ENCODE results near the gene PAIP1.
A peak's percentile ranks its signal among the peaks of the same experiment; 100 is the strongest.
"Not testable (repeated sequence)": the region's sequence is repeated elsewhere in the genome, so short reads cannot be mapped to it uniquely, and the experiment has no call there.

Gene PAIP1

GRCh38 chr5:43601454-43602260 is 44.8 kb upstream of the PAIP1 start:
- no peak for TF ChIP-seq CTCF (IDR thresholded peaks at IDR 0.05; ENCODE audit: low read depth, low read length)
- H3K4me1 ChIP-seq: no peaks in the 10 kb centered on the region; the same call in 1 of the 2 replicates
- H3K36me3 ChIP-seq: no peaks in the 10 kb centered on the region
- peak overlapping the region; percentile 84 for H3K4me3 ChIP-seq (ENCODE audit: low read depth, low read length)
- H3K9me3 ChIP-seq: no peaks in the 10 kb centered on the region
- no peak for DNase-seq
- H3K27me3 ChIP-seq: no peaks in the 10 kb centered on the region

GRCh38 chr5:43598927-43599326 is 42.0 kb upstream of the PAIP1 start:
- H3K36me3 ChIP-seq; H3K4me3 ChIP-seq (ENCODE audit: low read depth, low read length); DNase-seq; H3K27me3 ChIP-seq; H3K4me1 ChIP-seq; H3K9me3 ChIP-seq: not testable (repeated sequence)

- no peak overlapping the region for H3K4me3 ChIP-seq (ENCODE audit: low read depth, low read length)
Observed at GRCh38 chr5:43592363-43592762, 35.5 kb upstream of the PAIP1 start.

GRCh38 chr5:43590700-43591099 is 33.8 kb upstream of the PAIP1 start:
- DNase-seq: no peak
- no peaks in the 10 kb centered on the region for H3K9me3 ChIP-seq

More at GRCh38 chr5:43592363-43592762, 35.5 kb upstream of the PAIP1 start:
- H3K27me3 ChIP-seq: no peaks in the 10 kb centered on the region
- no peak for DNase-seq
- H3K9me3 ChIP-seq: no peaks in the 10 kb centered on the region
- TF ChIP-seq CTCF (IDR thresholded peaks at IDR 0.05; ENCODE audit: low read depth, low read length): no peak
- no peaks in the 10 kb centered on the region for H3K4me1 ChIP-seq
- no peaks in the 10 kb centered on the region for H3K36me3 ChIP-seq

GRCh38 chr5:43589310-43589709 is 32.4 kb upstream of the PAIP1 start:
- H3K4me1 ChIP-seq: no peaks in the 10 kb centered on the region; the same call in 1 of the 2 replicates
- no peak for DNase-seq
- no peaks in the 10 kb centered on the region for H3K36me3 ChIP-seq
- no peaks in the 10 kb centered on the region for H3K27me3 ChIP-seq
- TF ChIP-seq CTCF (IDR thresholded peaks at IDR 0.05; ENCODE audit: low read depth, low read length): no peak
- H3K4me3 ChIP-seq (ENCODE audit: low read depth, low read length): no peak overlapping the region
- H3K9me3 ChIP-seq: no peaks in the 10 kb centered on the region

More at GRCh38 chr5:43590700-43591099, 33.8 kb upstream of the PAIP1 start:
- Histone ChIP-seq H3K4me3 (ENCODE audit: low read depth, low read length) (no peak overlapping the region), H3K36me3 (no peaks in the 10 kb centered on the region), H3K27me3 (no peaks in the 10 kb centered on the region), H3K4me1 (no peaks in the 10 kb centered on the region)
- no peak for TF ChIP-seq CTCF (IDR thresholded peaks at IDR 0.05; ENCODE audit: low read depth, low read length)

- TF ChIP-seq CTCF (IDR thresholded peaks at IDR 0.05; ENCODE audit: low read depth, low read length): no peak
- DNase-seq: no peak
- Histone ChIP-seq H3K36me3 (no peaks in the 10 kb centered on the region), H3K4me3 (ENCODE audit: low read depth, low read length) (no peak overlapping the region), H3K4me1 (peaks cover 4% of the 10 kb centered on the region; the same call in 1 of the 2 replicates), H3K27me3 (no peaks in the 10 kb centered on the region), H3K9me3 (no peaks in the 10 kb centered on the region)
Observed at GRCh38 chr5:43588842-43589241, 32.0 kb upstream of the PAIP1 start.
